ENCODE data around the gene SHROOM3. TPM values are rescaled to one million over a fixed set of nuclear protein-coding genes. Genes with fewer than 3 reads are reported as not detected.

Gene SHROOM3
- total and polyA plus RNA-seq, 4 donors: 14.4 to 75.1 (median 47.3) TPM

- 82 to 89% methylated on average over 5 of the region's 5 CpGs for WGBS, 2 donors
- TF ChIP-seq CTCF (IDR thresholded peaks at IDR 0.05; ENCODE audit: control extremely low read depth, extremely low read depth): no peak
- no peaks in the 10 kb centered on the region for H3K36me3 ChIP-seq (ENCODE audit: control insufficient read depth in 4 of 4, insufficient read depth in 4 of 4, low read length in 4 of 4)
- ATAC-seq (ENCODE audit: insufficient read depth, low FRiP score) (no peak), DNase-seq (no peak)
- H3K9ac ChIP-seq (ENCODE audit: insufficient read depth in 1 of 2, low read length in 2 of 2): no peak overlapping the region
- H3K27ac ChIP-seq (ENCODE audit: low read depth in 1 of 2, low read length in 1 of 2): no peak overlapping the region
- no peaks in the 10 kb centered on the region for H3K9me3 ChIP-seq (ENCODE audit: control insufficient read depth in 4 of 4, insufficient read depth in 3 of 4, low read length in 3 of 4)
- H3K4me3 ChIP-seq: no peak overlapping the region
- H3K4me1 ChIP-seq (ENCODE audit: control insufficient read depth in 5 of 5, insufficient read depth in 5 of 5, low read length in 5 of 5): peaks cover 0 to 5% (median 0%) of the 10 kb centered on the region in 5 donors
- no peaks in the 10 kb centered on the region for H3K27me3 ChIP-seq (ENCODE audit: control insufficient read depth in 3 of 3, insufficient read depth in 3 of 3, low read length in 2 of 3)
Measured at GRCh38 chr4:76568262-76568661, 133.2 kb downstream of the SHROOM3 start.

GRCh38 chr4:76569225-76569624, 134.2 kb downstream of the SHROOM3 start:
- WGBS, 2 donors: 89 to 92% methylated on average over 3 of the region's 3 CpGs
- no peak for DNase-seq
- Histone ChIP-seq H3K36me3 (ENCODE audit: control insufficient read depth in 4 of 4, insufficient read depth in 4 of 4, low read length in 4 of 4) (no peaks in the 10 kb centered on the region), H3K4me3 (no peak overlapping the region), H3K4me1 (ENCODE audit: control insufficient read depth in 5 of 5, insufficient read depth in 5 of 5, low read length in 5 of 5) (peaks cover 0 to 5% (median 0%) of the 10 kb centered on the region in 5 donors), H3K27ac (ENCODE audit: low read depth in 1 of 2, low read length in 1 of 2) (no peak overlapping the region), H3K27me3 (ENCODE audit: control insufficient read depth in 3 of 3, insufficient read depth in 3 of 3, low read length in 2 of 3) (no peaks in the 10 kb centered on the region), H3K9me3 (ENCODE audit: control insufficient read depth in 4 of 4, insufficient read depth in 3 of 4, low read length in 3 of 4) (no peaks in the 10 kb centered on the region), H3K9ac (ENCODE audit: insufficient read depth in 1 of 2, low read length in 2 of 2) (no peak overlapping the region)
- no peak for TF ChIP-seq CTCF (IDR thresholded peaks at IDR 0.05; ENCODE audit: control extremely low read depth, extremely low read depth)
- ATAC-seq (ENCODE audit: insufficient read depth, low FRiP score): no peak

- Histone ChIP-seq H3K9ac (ENCODE audit: insufficient read depth in 1 of 2, low read length in 2 of 2) (no peak overlapping the region), H3K9me3 (ENCODE audit: control insufficient read depth in 4 of 4, insufficient read depth in 3 of 4, low read length in 3 of 4) (no peaks in the 10 kb centered on the region), H3K27ac (ENCODE audit: low read depth in 1 of 2, low read length in 1 of 2) (no peak overlapping the region), H3K4me3 (no peak overlapping the region), H3K27me3 (ENCODE audit: control insufficient read depth in 3 of 3, insufficient read depth in 3 of 3, low read length in 2 of 3) (no peaks in the 10 kb centered on the region), H3K36me3 (ENCODE audit: control insufficient read depth in 4 of 4, insufficient read depth in 4 of 4, low read length in 4 of 4) (no peaks in the 10 kb centered on the region), H3K4me1 (ENCODE audit: control insufficient read depth in 5 of 5, insufficient read depth in 5 of 5, low read length in 5 of 5) (peaks cover 0 to 5% (median 0%) of the 10 kb centered on the region in 5 donors)
- ATAC-seq (ENCODE audit: insufficient read depth, low FRiP score) (no peak), DNase-seq (no peak)
- WGBS, 2 donors: 77 to 87% methylated on average over 4 of the region's 4 CpGs
- TF ChIP-seq CTCF (IDR thresholded peaks at IDR 0.05; ENCODE audit: control extremely low read depth, extremely low read depth): no peak
Measured at GRCh38 chr4:76569706-76570105, 134.7 kb downstream of the SHROOM3 start.
